Stimulated activated CD8-positive, alpha-beta memory T cell treated with anti-CD3 and anti-CD28 coated beads, Interleukin-7, amount 100 ng/mL, for 1 hour (primary cell): Measurements from ENCODE around the gene ANXA2.
"Not testable (repeated sequence)": the region's sequence is repeated elsewhere in the genome, so short reads cannot be mapped to it uniquely, and the experiment has no call there.

Experiments
- DNase-seq, 2 donors: peaks; one replicate each; pipeline ENCODE4 v3.0.0-alpha.2; 2020; ENCODE audit warnings: low read depth in 2 of 2

The ANXA2 gene

DNA sequence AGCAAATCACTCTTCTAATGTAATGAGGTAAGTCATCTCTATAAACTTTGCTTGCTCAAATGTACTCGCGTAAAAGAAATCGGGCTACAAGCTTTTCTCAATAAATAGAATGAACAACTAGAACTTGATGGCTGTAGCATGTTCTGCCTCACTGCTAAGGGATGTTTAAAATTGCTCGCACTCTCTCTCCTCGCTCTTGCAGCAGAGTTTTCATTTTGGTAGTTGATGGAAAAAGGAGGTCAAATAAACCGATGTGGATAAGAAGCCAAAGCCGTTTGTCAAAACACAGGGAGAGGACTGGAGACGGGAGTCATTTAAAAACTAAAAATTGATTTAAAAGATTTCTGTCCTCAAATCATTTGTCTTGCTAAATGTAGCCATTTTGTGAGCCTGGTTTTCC is 53.3 kb downstream of the ANXA2 start:
- DNase-seq, result no peak

DNA sequence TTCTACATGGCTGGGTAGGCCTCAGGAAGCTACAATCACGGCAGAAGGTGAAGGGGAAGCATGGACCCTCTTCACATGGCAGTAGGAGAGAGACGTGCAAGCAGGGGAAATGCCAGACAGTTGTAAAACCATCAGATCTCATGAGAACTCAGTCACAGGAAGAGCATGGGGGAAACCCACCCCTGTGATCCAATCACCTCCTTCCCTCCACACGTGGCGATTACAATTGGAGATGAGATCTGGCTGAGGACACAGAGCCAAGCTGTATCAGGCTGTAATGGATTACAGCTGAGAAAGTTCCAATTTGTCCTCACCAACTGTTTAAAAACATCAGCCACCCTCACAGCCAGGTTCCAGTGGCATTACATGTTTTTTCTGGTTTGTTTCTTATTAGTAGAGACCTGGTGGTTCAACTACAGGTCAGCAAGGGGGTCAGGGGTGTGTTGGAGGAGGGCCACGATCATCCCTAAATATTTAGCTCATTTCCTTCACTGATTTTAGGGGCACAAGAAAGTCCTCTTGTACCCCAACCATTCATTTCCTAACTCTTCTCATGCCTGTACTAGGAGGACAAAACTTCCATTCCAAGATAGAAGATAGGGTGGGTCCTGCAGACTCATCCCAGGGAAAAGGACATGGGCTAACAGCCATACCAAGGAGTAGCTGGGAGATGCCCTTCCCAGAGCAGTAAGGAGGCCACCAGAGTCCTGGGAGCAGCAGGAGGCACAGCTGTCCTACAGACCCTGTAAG is 54.4 kb downstream of the ANXA2 start:
- no peak for DNase-seq

DNA sequence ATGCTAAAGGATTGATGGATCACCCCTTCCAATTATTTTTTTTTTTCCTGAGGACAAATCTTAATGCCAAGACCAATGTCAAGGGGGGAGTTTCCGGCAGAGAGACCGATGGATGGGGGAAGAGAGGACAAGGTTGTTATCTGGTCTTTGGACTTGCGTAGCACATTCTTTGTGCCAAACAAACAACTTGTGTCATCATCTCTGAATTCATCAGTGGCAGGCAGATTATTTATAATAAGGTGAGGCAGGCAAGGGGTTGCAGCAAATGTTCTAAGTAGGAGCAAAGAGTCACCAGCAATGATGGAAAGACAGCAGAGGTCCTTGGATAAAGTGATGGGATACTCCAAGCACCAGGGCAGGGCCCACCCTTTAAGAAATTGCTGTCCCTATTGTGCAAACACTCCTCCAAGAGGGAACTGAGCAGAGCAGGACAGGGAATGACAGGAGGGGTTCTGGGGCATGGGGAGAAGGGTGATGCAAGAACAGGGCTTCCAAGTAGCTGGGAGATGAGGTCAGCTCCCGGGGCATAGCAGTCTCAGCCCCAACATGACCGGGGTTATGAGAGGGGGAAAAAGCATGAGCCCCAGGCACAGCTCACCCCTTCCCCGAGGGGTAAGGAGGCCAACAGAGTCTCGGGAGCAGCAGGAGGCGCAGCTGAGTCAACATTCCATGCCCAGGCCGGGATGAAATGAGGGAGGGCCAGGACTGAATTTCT is 57.4 kb downstream of the ANXA2 start:
- DNase-seq, result no peak

DNA sequence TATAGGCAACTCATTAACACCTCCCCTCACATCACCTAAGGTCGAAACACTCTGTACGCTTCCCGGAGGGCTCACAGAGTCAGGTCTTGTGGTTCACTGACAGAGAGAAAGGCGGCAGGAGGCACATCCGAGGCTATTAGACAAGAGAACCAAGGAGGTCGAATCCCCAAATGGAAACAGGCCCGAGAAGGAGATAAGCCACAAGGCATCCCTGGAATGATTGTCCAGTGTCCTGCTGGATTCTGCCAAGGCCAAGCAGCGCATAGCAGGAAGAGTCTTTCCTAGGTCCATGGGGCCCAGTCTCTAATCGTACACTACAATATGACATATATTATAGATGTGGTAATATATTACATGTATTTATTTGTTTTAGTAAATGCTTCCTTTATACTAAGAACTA is 58.5 kb downstream of the ANXA2 start:
- no peak for DNase-seq

DNA sequence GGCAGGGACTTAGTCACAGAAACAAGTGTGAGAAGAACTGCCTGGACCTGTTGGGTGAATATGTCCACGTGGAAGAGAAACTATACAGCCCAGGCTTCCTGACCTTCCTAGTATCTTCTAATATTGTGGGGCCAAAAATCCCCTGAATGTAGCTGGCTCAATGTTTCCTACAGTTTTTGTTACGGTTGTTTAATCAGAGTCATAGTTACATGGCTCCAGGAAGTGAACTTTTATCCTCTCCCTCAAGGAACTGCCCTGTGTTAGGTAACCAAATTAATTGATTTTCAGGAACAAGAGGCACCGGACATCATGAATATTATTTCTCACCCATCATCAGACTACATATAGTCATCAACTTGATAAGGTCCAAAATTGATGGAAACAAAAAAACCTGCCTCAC is 59.0 kb downstream of the ANXA2 start:
- DNase-seq, result no peak

DNA sequence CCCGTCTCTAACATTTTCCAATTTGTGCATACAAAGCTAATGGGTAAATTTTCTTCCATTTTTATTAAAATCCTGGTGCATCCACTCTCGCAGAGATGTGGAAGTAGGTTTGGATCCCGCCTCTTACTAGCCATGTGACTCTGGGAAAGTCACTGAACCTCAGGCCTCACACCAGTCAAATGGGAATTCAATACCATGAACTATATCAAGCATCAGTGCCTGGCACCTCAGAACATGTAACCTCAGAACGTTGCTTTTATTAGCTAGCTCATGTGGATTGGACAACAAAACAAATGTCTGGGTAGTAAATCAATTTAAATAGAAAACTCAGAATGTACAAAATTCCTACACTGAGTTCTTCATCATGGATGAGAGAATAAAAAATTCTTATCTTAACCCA is 60.7 kb downstream of the ANXA2 start:
- DNase-seq, result no peak

DNA sequence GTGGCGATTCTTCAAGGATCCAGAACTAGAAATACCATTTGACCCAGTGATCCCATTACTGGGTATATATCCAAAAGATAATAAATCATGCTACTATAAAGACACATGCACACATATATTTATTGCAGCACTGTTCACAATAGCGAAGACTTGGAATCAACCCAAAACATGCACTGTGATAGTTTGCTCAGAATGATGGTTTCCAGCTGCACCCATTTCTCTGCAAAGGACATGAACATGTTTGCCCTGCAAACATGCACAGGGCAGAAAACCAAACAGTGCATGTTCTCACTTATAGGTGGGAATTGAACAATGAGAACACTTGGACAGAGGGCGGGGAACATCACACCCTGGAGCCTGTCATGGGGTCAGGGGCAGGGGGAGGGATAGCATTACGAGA is 62.5 kb downstream of the ANXA2 start:
- not testable (repeated sequence) for DNase-seq

DNA sequence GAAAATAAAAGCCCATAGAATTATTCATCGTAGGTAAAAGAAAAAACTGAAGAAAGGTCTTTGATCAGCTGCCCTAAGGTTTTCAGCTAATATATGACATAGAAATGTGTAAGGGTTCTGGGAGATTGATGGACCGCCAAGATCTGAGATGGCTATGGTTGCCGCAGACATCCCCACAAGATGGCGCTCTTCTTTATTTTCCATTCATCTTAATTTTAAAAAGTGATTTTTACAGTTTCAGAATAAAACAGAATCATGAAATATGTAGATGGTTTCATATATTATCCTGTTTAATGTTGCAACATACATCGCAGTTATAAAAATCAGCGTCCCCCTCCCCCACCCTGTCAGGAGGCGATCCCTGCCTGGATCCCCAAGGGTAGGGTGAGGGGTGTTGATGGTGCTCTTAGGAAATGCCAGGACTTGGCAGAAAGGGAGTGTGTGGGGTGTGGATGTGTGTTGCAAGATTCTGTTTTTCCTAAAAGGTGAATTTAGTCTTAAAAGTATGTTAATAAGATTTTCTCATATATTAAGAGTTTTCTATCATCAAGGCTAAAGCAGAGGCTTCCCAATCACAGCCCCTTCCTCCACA is 68.8 kb downstream of the ANXA2 start:
- DNase-seq, result no peak

DNA sequence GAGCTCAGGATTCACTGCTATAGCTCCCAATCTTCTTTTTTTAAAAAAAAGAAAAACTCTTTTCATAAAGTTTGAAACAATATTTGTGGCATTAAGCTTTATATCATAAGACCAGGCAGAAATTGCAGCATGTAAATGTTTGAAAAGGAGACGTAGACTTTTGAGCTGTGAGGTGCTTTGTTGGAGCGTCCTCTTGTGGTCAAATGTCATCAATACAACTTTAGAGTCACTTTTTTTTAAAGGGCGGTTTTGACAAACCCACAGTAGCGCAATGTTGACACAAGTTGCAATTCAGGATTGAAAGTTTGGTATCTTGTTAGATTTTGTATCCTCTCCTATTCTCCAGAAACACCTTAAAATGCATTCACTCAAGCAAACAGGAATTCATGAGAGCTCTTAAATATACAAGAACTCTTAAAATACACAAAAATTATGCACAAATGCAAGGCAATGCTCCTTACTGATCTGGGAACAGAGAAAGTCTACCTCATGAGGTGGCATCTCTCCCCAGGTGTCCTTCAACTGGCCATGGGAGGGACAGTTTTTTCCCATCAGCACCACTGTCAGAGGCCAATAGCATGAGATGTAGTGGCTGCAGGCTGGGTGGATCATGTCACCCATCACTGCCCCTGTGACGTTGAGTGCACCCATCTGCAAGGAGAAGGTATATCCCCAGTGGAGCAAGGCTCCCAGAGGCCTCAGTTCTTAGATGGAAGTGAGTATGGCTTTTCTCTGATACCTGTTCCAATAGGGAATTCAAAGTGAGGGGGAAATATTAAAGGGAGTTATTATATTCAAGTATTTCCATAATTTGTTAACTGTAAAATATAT is 70.7 kb downstream of the ANXA2 start:
- DNase-seq, result no peak

DNA sequence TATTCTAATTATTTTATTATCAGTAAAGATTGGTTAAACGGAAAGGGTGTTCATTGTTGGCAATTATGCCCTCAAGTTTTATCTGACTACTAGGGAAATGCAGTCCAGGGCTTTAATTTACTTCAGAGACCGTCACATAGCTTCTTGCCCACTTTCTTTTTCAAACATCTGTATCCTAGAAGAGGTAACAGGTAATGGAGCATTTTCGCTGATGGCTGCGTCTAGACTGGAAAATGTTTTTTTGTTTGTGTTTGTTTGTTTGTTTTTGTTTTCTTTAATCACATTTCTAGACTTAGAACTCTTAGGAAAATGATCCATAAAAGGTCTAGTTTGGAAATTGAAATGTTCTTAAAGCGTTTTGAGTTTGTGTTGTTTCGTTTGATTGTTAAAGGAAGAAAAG is 71.4 kb downstream of the ANXA2 start:
- DNase-seq, result no peak

DNA sequence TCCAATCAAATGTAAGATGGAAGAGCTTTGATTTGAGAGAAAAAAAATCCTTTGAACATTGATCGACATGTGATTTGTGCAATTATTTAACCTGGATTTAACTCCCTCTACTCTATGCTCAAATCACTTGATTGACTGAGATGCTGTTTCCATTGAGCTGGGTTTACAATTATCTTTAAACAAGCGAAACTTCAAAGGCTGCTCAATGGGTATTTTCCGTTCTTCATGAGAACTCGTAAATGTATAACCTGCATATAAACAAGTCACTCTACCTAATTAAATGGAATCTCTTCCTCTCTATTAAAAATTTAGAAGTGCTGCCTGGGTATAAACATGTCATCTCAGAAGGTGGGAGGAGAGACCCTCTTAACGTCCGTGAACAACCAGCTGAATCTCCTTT is 71.9 kb downstream of the ANXA2 start:
- DNase-seq, result no peak

DNA sequence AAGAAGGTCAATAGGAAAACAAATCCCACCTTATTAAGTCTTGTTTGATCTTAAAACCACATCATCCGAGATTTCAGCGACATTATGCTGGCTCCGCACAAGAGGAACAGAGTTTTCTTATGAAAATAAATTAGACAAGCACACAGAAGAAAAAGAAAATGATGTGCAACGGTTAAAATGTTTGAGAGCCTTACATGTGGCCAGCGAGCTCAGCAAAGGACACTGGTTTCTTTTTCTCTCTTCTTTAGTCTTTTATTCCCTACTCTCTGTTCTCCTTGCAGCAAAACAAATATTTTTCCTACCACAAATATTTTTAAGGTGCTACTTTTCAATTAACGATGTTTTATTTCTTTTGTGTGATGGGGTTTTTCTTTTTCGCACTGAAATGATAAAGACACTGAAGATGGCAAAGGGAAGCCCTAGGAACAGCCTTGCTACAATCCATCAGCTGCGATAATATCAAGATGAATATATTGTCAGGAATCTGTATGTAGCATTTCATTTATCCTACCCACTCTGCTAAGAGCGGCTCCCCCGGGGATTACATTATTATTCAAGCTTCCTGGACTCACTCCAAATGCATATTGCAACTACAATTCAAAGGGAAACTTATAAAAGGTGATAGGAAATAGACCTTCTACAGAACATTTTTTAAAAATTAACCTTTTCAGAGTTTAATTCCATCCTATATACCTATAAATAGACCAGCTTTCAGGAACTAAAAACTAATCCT is 72.9 kb downstream of the ANXA2 start:
- no peak for DNase-seq

DNA sequence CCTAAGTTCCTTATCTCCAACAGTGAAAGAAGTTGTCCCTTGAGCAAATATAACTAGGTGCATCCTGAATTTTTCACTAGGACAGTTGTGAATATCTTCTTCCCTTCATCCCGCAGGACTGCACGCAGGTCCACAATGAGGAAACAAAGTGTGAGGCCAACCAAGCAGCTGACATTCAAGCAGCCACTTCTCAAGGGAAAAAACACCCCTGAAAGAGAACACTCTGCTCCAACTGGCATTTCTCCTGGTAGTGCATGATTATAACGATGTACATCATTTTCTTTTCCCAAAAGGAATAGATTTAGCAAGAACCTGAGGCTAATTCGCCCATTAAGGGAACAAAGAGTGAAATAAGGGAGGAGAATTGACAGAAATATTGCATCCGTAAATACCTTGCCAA is 74.5 kb downstream of the ANXA2 start:
- DNase-seq, result no peak

DNA sequence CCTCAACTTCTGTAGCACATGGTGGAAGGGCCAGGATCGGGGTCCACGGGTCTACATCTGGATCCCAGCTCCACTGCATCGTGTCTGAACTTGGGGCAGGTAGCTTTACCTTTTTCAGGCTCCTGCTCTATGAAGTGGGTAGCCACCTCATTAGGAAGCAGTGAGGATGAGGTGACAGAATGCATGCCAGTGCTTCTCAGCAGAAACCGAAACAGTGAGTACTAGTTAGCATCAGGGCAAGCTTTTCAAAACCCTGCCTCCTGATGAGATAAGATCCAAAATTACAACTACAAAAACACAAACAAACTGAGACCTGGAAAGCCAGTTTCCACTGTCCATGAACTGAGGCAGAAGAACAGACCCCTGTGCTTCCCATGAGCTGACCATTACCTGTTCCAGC is 77.4 kb downstream of the ANXA2 start:
- DNase-seq, result no peak

DNA sequence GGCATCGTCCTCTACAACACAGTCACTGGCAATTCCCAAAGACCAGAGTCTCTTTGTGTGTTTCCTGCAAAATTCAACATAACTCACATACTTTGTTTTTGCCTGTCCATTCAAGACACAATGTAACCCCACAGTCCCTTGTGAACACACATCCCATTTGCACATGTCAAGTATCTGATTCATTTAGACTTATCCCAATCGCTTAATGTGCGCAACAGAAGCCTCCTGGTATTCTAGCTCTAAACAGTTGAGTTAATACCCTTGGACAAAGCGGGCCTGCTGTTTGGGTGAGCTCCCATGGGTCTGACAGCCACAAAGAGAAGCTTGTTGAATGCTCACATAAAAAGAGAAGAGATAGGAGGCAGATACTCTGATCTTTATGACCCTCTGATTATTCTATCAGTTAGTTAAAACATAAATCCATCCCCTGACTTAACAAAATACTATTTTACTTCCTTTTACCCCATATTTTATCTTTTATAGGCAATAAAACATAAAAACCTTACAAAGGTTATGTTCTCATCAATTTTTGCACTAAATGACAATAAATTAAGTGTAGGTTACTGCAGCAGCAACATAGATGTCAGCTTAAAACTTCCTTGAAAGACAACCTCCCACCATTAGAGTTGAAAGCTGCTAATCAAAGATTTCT is 79.4 kb downstream of the ANXA2 start:
- no peak for DNase-seq

DNA sequence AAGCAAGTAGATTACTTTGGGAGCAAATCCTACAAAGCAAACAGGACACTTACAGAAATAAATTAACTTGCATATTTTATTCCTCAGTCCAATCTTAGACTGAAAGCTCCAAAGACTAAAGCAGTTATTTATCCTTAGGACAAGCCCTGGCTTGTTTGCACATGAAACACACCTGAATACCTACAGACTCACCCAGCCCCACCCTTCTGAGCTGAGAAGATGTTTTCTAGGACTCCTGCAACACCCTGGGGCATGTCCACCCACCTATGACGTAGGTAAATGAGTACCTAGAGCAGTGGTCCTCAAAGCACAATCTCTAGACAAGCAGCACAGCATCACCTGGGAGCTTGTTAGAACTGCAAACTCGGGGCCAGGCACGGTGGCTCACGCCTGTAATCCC is 80.8 kb downstream of the ANXA2 start:
- DNase-seq, result no peak

DNA sequence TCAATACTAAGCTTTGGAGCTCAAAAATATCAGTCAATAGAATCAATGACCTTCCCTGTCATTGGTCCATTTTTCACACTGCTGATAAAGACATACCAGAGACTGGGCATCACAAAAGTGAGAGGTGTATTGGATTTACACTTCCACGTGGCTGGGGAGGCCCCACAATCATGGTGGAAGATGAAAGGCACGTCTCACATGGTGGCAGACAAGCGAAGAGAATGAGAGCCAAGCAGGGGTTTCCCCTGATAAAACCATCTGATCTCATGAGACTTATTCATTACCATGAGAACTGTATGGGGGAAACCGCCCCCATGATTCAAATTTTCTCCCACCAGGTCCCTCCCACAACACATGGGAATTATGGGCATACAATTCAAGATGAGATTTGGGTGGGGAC is 81.9 kb downstream of the ANXA2 start:
- DNase-seq, result no peak

DNA sequence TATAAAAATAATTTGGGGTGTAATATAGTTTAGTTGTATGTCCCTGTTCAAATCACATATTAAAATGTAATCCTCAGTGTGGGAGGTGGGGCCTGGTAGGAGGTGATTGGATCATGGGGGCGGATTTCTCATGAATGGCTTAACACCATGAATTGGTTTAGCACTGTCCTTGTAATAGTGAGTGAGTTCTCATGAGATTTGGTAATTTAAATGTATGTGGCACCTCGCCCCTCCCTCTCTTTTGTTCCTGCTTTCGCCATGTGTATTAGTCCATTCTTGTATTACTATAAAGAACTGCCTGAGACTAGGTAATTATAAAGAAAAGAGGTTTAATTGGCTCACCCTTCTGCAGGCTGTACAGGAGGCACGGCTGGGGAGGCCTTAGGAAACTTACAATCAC is 83.9 kb downstream of the ANXA2 start:
- DNase-seq, result no peak

DNA sequence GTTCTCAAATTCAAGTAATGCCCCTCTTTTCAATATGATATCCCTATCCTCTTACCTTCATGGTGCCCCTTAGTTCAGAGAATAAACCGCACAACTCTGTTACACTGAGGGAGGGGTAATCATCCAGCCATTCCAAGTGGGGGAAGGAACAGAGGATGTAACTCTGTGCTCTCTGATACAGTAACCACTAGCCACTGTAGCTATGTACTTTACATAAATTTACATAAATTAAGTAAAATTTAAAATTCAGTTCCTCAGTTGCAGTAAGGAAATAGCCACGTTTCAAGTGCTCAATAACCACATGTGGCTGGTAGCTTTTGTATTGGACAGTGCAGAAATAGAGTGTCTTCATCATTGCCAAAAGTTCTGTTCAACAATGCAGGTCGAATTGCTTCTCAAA is 90.8 kb downstream of the ANXA2 start:
- DNase-seq, result no peak

DNA sequence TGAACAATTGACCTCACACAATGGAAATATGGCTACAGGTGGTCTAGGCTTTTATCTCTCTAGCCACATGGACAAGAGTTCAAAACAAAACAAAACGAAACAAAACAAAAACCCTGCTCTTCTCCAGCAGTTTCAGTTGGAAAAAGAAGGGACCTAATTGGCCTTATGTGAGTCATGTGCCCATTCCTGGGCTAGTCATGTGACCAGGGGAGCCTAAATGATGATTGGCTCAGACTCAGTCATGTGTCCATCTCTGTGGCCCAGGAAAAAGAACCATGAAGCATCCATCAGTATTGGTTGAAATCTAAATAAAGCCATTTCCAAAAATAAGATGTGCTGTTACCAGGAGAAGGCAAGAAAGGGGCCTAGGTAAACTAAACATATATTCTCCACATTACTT is 96.8 kb downstream of the ANXA2 start:
- DNase-seq, result no peak

DNA sequence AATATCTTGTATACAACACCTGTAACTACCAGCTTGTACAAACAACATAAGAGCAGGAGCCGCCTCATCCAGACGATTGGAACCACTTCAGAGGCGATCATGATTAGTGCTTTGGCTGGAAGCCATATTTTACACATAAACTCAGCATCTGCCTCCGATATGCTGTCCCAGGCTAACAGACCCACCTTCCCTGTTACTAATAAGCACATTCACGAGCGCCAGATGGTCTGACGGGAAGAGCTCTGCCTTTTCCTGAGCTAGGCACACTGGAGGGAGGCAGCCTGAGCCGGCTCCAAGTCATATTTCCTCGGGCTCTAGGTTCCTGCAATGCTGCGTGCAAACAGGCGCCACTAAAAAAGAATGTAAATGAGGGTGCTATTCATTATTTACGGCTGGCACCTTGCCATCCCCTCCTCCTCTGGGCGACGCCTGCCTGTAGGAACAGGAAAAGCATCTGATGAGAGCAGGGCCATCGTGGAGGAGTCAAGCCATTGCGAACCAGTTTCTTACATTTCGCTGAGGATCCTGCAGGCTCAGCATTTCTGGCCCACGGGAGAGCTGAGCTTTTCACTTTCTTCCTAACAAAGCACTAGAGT is 98.2 kb downstream of the ANXA2 start:
- no peak for DNase-seq
